AG04449 (cell line): ENCODE measurements around the gene ABCD1.
"Not testable (repeated sequence)": the region's sequence is repeated elsewhere in the genome, so short reads cannot be mapped to it uniquely, and the experiment has no call there.

Experiments
- CTCF ChIA-PET: fragments of 350-600 bp; formaldehyde crosslinking; extraction: SDS; loops from one replicate; lab custom pipeline; 2021; ENCODE audit warnings: antibody characterized with exemption; lab: Yijun Ruan, JAX
- POLR2A ChIA-PET: fragments of 400-600, 350-600 bp; formaldehyde crosslinking; extraction: SDS; loops from one replicate; lab custom pipeline; 2020; ENCODE audit warnings: antibody characterized with exemption, inconsistent platforms; lab: Yijun Ruan, JAX
- DNase-seq: peaks from one replicate; pipeline ENCODE4 v3.0.0-alpha.2; 2010; ENCODE audit warnings: low read depth, low spot score
- H3K4me3 ChIP-seq: 2 replicates; pipeline ENCODE4 v1.5.1; 2011; ENCODE audit warnings: low read depth, mild to moderate bottlenecking, control low read depth, low read length
- TF ChIP-seq, protein P1 (sequence below): IDR thresholded peaks from one replicate; pipeline ENCODE4 v1.5.1; 2011; ENCODE audit warnings: mild to moderate bottlenecking, moderate library complexity, low read length, control low read depth, inconsistent platforms; ENCODE audit not compliant: insufficient read depth; ENCODE audit errors: missing control alignments

Gene ABCD1

DNA sequence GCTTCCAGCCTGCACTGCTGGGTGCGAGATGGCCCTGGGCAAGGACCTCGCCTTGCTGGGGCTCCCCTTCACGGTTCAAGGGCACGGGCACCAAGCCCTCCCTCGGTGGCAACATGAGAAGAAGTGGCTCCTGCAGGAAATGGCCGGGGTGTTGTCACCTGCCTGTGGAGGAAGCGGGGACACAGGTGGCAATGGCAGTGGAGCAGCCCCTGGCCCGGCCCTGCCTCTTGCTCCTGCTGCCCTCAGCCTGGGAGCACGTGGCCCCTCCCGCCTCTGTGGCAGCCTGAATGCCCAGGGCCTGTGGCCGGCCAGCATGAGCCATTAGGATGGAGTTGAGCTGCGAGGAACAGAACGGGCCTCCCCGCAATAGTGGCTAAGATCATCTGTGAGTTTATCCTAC, 16.8 kb downstream of the ABCD1 start:
- CTCF ChIA-PET, result no interaction called here
- POLR2A ChIA-PET, result no interaction called here
- H3K4me3 ChIP-seq, result no peak overlapping the region
- DNase-seq, result no peak
- TF ChIP-seq, protein P1, sequence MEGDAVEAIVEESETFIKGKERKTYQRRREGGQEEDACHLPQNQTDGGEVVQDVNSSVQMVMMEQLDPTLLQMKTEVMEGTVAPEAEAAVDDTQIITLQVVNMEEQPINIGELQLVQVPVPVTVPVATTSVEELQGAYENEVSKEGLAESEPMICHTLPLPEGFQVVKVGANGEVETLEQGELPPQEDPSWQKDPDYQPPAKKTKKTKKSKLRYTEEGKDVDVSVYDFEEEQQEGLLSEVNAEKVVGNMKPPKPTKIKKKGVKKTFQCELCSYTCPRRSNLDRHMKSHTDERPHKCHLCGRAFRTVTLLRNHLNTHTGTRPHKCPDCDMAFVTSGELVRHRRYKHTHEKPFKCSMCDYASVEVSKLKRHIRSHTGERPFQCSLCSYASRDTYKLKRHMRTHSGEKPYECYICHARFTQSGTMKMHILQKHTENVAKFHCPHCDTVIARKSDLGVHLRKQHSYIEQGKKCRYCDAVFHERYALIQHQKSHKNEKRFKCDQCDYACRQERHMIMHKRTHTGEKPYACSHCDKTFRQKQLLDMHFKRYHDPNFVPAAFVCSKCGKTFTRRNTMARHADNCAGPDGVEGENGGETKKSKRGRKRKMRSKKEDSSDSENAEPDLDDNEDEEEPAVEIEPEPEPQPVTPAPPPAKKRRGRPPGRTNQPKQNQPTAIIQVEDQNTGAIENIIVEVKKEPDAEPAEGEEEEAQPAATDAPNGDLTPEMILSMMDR, result no peak

DNA sequence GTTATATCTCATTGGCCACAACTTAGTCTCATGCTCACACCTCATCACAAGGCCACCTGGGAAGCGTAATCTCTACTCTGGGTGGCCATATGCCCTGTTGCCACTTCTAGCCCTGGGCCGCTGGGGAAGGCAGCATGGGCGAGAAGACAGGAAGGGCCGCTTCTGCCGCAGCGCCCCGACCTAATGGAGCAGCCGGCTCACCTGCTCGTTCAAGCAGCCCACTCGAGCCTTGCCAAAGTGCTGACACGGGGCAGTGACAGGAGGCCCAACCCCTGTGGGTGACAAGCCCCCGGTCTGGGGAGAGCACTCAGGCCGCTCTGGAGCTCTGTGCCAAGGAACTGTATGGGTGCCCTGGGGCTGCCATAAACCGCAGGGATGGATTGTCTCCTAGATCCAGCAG, 17.5 kb downstream of the ABCD1 start:
- DNase-seq, POLR2A ChIA-PET, H3K4me3 ChIP-seq, CTCF ChIA-PET: not testable (repeated sequence)

DNA sequence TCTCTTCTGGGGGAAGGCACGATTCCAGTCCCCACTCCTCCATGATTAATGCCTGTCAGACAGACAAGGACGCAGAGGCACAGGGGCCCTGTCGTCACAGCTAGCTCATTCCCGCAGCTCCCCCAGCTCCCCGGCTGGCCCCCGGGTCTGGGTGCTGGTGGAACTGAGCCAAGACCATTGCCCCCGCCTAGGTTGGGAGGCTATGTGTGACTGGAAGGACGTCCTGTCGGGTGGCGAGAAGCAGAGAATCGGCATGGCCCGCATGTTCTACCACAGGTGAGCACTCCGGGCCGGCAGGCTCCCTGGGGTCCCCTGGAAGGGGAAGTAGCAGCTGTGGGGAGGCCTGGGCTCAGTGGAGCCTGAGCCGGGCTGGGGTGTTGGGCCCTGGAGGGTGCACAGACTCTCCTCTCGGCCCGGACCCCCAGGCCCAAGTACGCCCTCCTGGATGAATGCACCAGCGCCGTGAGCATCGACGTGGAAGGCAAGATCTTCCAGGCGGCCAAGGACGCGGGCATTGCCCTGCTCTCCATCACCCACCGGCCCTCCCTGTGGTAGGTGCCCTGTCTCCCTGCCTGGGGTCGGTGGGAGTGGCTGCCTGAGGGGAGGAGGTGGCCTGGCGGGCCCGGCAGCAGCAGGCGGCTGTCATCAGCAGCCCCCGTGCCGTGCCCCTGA, 18.3 kb downstream of the ABCD1 start:
- CTCF ChIA-PET, DNase-seq, POLR2A ChIA-PET, H3K4me3 ChIP-seq: not testable (repeated sequence)

DNA sequence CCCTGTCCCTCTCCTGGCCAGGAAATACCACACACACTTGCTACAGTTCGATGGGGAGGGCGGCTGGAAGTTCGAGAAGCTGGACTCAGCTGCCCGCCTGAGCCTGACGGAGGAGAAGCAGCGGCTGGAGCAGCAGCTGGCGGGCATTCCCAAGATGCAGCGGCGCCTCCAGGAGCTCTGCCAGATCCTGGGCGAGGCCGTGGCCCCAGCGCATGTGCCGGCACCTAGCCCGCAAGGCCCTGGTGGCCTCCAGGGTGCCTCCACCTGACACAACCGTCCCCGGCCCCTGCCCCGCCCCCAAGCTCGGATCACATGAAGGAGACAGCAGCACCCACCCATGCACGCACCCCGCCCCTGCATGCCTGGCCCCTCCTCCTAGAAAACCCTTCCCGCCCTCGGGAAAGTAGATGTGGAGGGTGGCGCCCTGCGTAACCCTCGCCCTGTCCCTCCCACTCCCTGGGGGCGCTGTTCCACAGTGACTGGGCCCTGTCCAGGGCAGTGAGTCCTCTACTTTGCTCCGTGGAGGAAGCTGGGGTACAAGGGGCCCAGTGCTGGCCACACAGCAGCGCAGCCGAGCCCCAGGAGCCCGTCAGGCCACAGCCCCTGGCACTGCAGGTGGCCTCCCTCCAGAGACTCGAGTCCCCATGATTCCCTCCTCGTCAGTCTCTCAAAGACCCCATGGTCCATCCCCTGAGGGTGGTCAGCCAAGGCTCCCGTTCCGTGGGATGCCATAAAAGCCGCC, 19.0 kb downstream of the ABCD1 start:
- DNase-seq, H3K4me3 ChIP-seq, POLR2A ChIA-PET: not testable (repeated sequence)
- CTCF ChIA-PET, result interaction anchor here (0.6 to 1.4 kb wide), 3 partner anchors 9 to 17 kb away, joined by 3 to 4 read pairs (median 3); no protein-coding TSS in a partner anchor

DNA sequence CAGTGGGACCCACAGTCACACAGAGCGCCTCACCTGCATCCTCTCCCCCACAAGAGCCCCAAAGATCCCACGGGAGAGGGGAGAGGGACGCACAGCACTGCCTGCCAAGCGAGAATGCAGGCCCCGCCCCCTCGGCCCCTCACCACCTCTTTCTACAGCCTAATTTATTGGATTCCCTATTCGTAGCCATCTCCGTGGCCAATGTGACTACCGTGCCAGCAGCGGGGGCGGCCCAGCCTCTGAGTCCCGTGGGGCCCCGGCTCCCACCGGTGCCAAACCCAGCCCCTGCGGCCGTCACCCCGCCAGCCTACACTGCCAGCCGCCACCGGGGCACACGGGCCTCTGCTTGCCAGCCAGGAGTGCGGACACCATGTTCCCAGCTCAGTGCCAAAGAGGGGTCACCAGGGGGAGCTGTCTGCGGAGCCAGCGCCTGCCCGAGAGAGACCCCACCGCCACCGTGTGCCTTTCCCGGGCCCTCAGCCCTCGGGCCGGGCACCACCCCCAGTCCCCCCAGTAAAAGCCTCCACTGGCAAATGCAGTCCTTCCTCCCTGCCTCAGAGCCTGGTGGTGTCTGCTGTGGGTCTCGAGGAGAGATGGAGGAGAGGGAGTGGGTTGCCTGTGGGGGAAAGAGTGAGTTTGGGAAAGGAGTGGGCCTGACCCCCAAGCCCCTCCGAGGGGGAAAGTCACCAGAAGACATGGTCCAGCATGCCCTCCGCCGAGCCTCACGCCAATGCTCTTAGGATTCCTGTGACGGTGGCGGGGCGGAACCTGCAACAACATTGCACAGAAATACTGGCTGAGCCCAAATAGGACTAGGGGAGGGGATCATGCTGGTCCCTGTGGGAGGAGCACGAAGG, 19.8 kb downstream of the ABCD1 start:
- TF ChIP-seq, protein P1, result peak; percentile 45
- ChIA-PET POLR2A (interaction anchor here (0.7 kb wide), 1 partner anchor 76 kb away, joined by 3 read pairs; no protein-coding TSS in a partner anchor), CTCF (interaction anchor here (0.6 to 1.4 kb wide), 3 partner anchors 10 to 18 kb away, joined by 3 to 4 read pairs (median 3); no protein-coding TSS in a partner anchor)
- H3K4me3 ChIP-seq, result no peak overlapping the region
- DNase-seq, result no peak

DNA sequence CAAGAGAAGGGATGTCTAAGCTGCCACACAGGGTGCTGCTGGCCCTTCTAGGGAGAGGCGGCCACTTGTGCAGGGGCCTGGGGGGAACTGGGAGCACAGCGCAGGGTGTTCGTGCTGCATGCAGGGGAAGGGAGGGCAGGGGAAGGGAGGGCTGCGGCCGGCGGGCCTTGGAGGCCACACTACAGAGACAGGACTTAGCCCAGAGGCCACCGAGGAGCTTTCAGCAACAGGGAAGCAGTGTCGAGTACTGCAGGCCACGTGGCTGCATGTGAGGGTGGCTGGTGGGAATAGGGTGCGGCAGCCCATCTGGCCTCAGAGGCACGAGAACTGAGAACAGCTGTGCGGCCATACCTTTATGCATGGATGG, 20.4 kb downstream of the ABCD1 start:
- CTCF ChIA-PET, result interaction anchor here (1.4 kb wide), 2 partner anchors 11 to 18 kb away, joined by 3 to 4 read pairs; no protein-coding TSS in a partner anchor
- not testable (repeated sequence) for DNase-seq, H3K4me3 ChIP-seq
- POLR2A ChIA-PET, result interaction anchor here (0.7 kb wide), 1 partner anchor 77 kb away, joined by 3 read pairs; no protein-coding TSS in a partner anchor

DNA sequence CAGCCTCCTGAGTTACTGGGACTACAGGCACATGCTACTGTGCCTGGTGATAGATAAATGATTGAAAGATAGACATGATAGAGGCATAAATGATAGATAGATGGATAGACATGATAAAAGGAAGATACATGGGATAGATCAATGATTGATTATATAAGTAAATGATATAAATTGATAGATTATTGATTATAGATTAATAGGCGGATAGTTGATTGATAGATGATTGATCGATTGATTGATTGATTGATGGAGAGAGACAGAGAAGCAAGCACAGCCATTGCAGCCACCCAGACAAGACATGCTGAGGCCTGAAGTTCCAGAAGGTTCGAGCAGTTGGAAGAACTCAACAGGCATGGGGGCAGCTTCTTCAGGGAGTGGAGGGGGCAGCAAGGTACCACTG, 21.7 kb downstream of the ABCD1 start:
- TF ChIP-seq, protein P1, result no peak
- POLR2A ChIA-PET, result no interaction called here
- DNase-seq, result no peak
- no peak overlapping the region for H3K4me3 ChIP-seq
- CTCF ChIA-PET, result no interaction called here

DNA sequence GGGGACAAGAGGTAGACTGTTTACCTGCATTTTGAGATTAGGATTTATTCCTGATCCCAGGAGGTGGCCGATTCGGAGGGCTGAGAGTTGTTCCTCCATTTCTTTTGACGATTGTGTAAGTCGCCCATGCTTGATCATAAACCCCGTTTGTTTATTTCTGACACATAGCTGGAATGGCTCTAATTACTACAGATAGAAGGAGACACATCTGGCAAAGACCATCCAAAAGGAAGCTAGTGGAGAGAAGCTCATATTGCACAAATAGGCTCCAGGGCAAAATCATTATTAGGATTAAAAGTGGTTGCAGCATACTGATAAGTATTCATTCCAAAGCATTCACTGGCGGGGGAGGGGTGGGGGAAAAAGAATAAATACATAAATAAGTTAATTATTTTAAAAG, 22.3 kb downstream of the ABCD1 start:
- CTCF ChIA-PET, result interaction anchor here (0.9 kb wide), 1 partner anchor 205 kb away, joined by 3 read pairs; no protein-coding TSS in a partner anchor
- DNase-seq, H3K4me3 ChIP-seq, POLR2A ChIA-PET: not testable (repeated sequence)

DNA sequence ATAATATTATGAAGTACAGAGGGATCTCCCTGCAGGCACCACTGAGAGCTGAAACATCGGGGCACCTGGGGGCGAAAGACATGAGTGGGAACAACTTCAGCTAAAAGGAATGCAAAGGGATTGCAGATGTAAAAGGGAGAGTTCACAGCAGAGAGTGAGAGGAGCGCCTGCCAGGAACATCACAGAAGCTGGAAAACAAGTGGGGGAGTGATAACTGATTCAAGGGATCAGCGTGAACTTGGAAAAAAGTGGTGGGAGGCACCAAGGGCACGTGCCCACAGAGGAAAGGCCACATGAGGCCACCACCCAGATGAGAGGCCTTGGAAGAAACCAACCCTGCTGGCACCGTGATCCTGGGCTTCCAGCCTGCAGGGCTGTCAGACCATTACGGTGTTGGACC, 24.4 kb downstream of the ABCD1 start:
- H3K4me3 ChIP-seq, POLR2A ChIA-PET, CTCF ChIA-PET, DNase-seq: not testable (repeated sequence)
